Neural progenitor cell (in vitro differentiated cells): ENCODE data around the gene ARHGAP23. TPM values are rescaled to one million over a fixed set of nuclear protein-coding genes. Genes with fewer than 3 reads are reported as not detected.

Source experiments
- DNase-seq: peaks from one replicate; pipeline ENCODE4 v3.0.0-alpha.2; 2016; ENCODE audit warnings: low spot score
- H2AFZ ChIP-seq: fragments of 200-600 bp; sonication (generic); replicated peaks from 2 replicates; pipeline ENCODE4 v1.6.1; 2016; ENCODE audit warnings: antibody characterized with exemption
- H3F3A ChIP-seq: fragments of 200-600 bp; sonication (generic); 2 replicates; pipeline ENCODE4 v1.6.1; 2016; ENCODE audit warnings: antibody characterized with exemption, low read depth
- H3K27ac ChIP-seq: fragments of 200-600 bp; sonication (generic); 2 replicates; pipeline ENCODE4 v1.5.1; 2016; ENCODE audit warnings: mild to moderate bottlenecking
- H3K27me3 ChIP-seq: fragments of 200-600 bp; sonication (generic); 2 replicates; pipeline ENCODE4 v1.6.1; 2016; ENCODE audit warnings: mild to moderate bottlenecking, moderate library complexity
- H3K36me3 ChIP-seq: fragments of 200-600 bp; sonication (generic); 2 replicates; pipeline ENCODE4 v1.5.1; 2016
- H3K4me1 ChIP-seq: fragments of 200-600 bp; sonication (generic); 2 replicates; pipeline ENCODE4 v1.6.1; 2016; ENCODE audit warnings: mixed run types
- H3K4me2 ChIP-seq: fragments of 200-600 bp; sonication (generic); 2 replicates; pipeline ENCODE4 v1.6.1; 2016
- H3K4me3 ChIP-seq: fragments of 200-600 bp; sonication (generic); 2 replicates; pipeline ENCODE4 v1.5.1; 2016
- H3K79me2 ChIP-seq: fragments of 200-600 bp; sonication (generic); 2 replicates; pipeline ENCODE4 v1.6.1; 2016; ENCODE audit warnings: low read depth
- H3K9ac ChIP-seq: fragments of 200-600 bp; sonication (generic); 2 replicates; pipeline ENCODE4 v1.6.1; 2016
- H3K9me3 ChIP-seq: fragments of 200-600 bp; sonication (generic); 2 replicates; pipeline ENCODE4 v1.5.1; 2016; ENCODE audit warnings: low read depth
- H4K20me1 ChIP-seq: fragments of 200-600 bp; sonication (generic); 2 replicates; pipeline ENCODE4 v1.6.1; 2016; ENCODE audit warnings: low read depth
- H3K27ac Mint-ChIP-seq: 3 replicates; pipeline ENCODE4 v1.8.0; 2021; ENCODE audit warnings: mixed read lengths
- H3K27me3 Mint-ChIP-seq: 2 replicates; pipeline ENCODE4 v1.8.0; 2022; ENCODE audit warnings: low read depth, mild to moderate bottlenecking, inconsistent platforms, moderate library complexity, mixed read lengths; ENCODE audit not compliant: insufficient read depth
- H3K36me3 Mint-ChIP-seq: 3 replicates; pipeline ENCODE4 v1.8.0; 2021; ENCODE audit warnings: mixed read lengths
- H3K4me1 Mint-ChIP-seq: 3 replicates; pipeline ENCODE4 v1.8.0; 2021; ENCODE audit warnings: mixed read lengths
- H3K4me3 Mint-ChIP-seq: 3 replicates; pipeline ENCODE4 v1.8.0; 2021; ENCODE audit warnings: mild to moderate bottlenecking, moderate library complexity, mixed read lengths
- H3K9me3 Mint-ChIP-seq: 3 replicates; pipeline ENCODE4 v1.8.0; 2020; ENCODE audit warnings: mixed read lengths
- CTCF ChIP-seq: fragments of 200-600 bp; sonication (generic); IDR thresholded peaks from 2 replicates; pipeline ENCODE4 v1.5.1; 2017; ENCODE audit warnings: antibody characterized with exemption, mild to moderate bottlenecking
- EZH2 ChIP-seq: fragments of 200-600 bp; sonication (generic); IDR thresholded peaks from 2 replicates; pipeline ENCODE4 v1.6.1; 2017; ENCODE audit warnings: antibody characterized with exemption, mild to moderate bottlenecking, moderate library complexity
- EZH2phosphoT487 ChIP-seq: fragments of 200-600 bp; sonication (generic); IDR thresholded peaks from 2 replicates; pipeline ENCODE4 v1.6.1; 2017; ENCODE audit warnings: antibody characterized with exemption
- total RNA-seq: library from RNA; depleted of rRNA; stranded (reverse); fragments of >200 nt; gene quantifications from 2 replicates; pipeline ENCODE4 v1.2.3, GENCODE V29; 2015; ENCODE audit warnings: low replicate concordance

Gene ARHGAP23
- total RNA-seq, 1 donor from 2014 or later: 6.1 TPM

GRCh38 chr17:38507921-38508569 lies 79.8 kb downstream of the ARHGAP23 start:
- H3K9ac ChIP-seq: no peak overlapping the region
- no peaks in the 10 kb centered on the region for H3K9me3 ChIP-seq
- H3K27ac ChIP-seq: no peak overlapping the region
- Mint-ChIP-seq H3K36me3 (no peaks in the 10 kb centered on the region), H3K4me1 (peaks cover 34% of the 10 kb centered on the region), H3K4me3 (peak overlapping the region; percentile 28), H3K9me3 (no peaks in the 10 kb centered on the region), H3K27ac (no peak overlapping the region), H3K27me3 (peaks cover 36% of the 10 kb centered on the region)
- peaks cover 37% of the 10 kb centered on the region for H3K27me3 ChIP-seq
- DNase-seq: no peak
- TF ChIP-seq CTCF (no peak), EZH2 (no peak), EZH2phosphoT487 (no peak)
- H3K4me1 ChIP-seq: peaks cover 14% of the 10 kb centered on the region
- H3K4me3 ChIP-seq: no peak overlapping the region
- H3K4me2 ChIP-seq: no peak overlapping the region
- peaks cover 26% of the 10 kb centered on the region for H3F3A ChIP-seq
- no peaks in the 10 kb centered on the region for H3K79me2 ChIP-seq
- H3K36me3 ChIP-seq: no peaks in the 10 kb centered on the region
- H2AFZ ChIP-seq: no peak overlapping the region
- no peaks in the 10 kb centered on the region for H4K20me1 ChIP-seq

GRCh38 chr17:38508570-38508950 lies 80.3 kb downstream of the ARHGAP23 start:
- H3K27me3 ChIP-seq: peaks cover 37% of the 10 kb centered on the region
- no peak for DNase-seq
- Mint-ChIP-seq H3K4me3 (peak overlapping the region; percentile 28), H3K9me3 (no peaks in the 10 kb centered on the region), H3K36me3 (no peaks in the 10 kb centered on the region), H3K27me3 (peaks cover 36% of the 10 kb centered on the region), H3K4me1 (peaks cover 34% of the 10 kb centered on the region), H3K27ac (no peak overlapping the region)
- H3K4me2 ChIP-seq: no peak overlapping the region
- H4K20me1 ChIP-seq: no peaks in the 10 kb centered on the region
- H3K9ac ChIP-seq: no peak overlapping the region
- no peaks in the 10 kb centered on the region for H3K79me2 ChIP-seq
- H3K4me3 ChIP-seq: no peak overlapping the region
- TF ChIP-seq EZH2 (no peak), EZH2phosphoT487 (no peak), CTCF (no peak)
- peaks cover 28% of the 10 kb centered on the region for H3F3A ChIP-seq
- H3K36me3 ChIP-seq: no peaks in the 10 kb centered on the region
- H2AFZ ChIP-seq: no peak overlapping the region
- H3K27ac ChIP-seq: no peak overlapping the region
- no peaks in the 10 kb centered on the region for H3K9me3 ChIP-seq
- peaks cover 14% of the 10 kb centered on the region for H3K4me1 ChIP-seq

GRCh38 chr17:38508954-38509771 lies 80.9 kb downstream of the ARHGAP23 start:
- no peaks in the 10 kb centered on the region for H3K36me3 Mint-ChIP-seq
- Histone ChIP-seq H2AFZ (no peak overlapping the region), H3F3A (peaks cover 29% of the 10 kb centered on the region), H3K27me3 (peaks cover 37% of the 10 kb centered on the region), H3K79me2 (no peaks in the 10 kb centered on the region), H3K4me1 (peaks cover 14% of the 10 kb centered on the region), H3K36me3 (no peaks in the 10 kb centered on the region), H3K9ac (no peak overlapping the region), H3K4me3 (peak overlapping the region; percentile 36), H4K20me1 (no peaks in the 10 kb centered on the region), H3K27ac (no peak overlapping the region), H3K4me2 (peak overlapping the region; percentile 75), H3K9me3 (no peaks in the 10 kb centered on the region)
- TF ChIP-seq CTCF (peak; percentile 78), EZH2phosphoT487 (peak; percentile 16), EZH2 (peak; percentile 3)
- peak; percentile 94 for DNase-seq
- peaks cover 36% of the 10 kb centered on the region for H3K27me3 Mint-ChIP-seq
- peaks cover 34% of the 10 kb centered on the region for H3K4me1 Mint-ChIP-seq
- no peaks in the 10 kb centered on the region for H3K9me3 Mint-ChIP-seq
- H3K27ac Mint-ChIP-seq: peak overlapping the region; percentile 92
- peak overlapping the region; percentile 89 for H3K4me3 Mint-ChIP-seq
